ENCODE data around the gene MYO5C. TPM values are rescaled to one million over a fixed set of nuclear protein-coding genes. Genes with fewer than 3 reads are reported as not detected.

Gene MYO5C
- total RNA-seq, 1 experiment from 2014 or later: 0.43 TPM

GRCh38 chr15:52331490-52332240 lies 36.1 kb upstream of the MYO5C start:
- TF ChIP-seq CTCF (conservative IDR thresholded peaks at IDR 0.05; ENCODE audit: low read depth, low read length): peak; percentile 58
- no peak for TF ChIP-seq EZH2 (IDR thresholded peaks at IDR 0.05; ENCODE audit: borderline replicate concordance, low read depth, low read length, poor library complexity, severe bottlenecking)
- no peaks in the 10 kb centered on the region for H3K27me3 ChIP-seq (replicated peaks; ENCODE audit: insufficient read depth, low read depth, low read length, poor library complexity)
- H3K4me3 ChIP-seq (ENCODE audit: low read depth, low read length, poor library complexity, severe bottlenecking): no peak overlapping the region
- POLR2A ChIA-PET (ENCODE audit: low non-redundant PET): no interaction called here
- no peaks in the 10 kb centered on the region for H3K9me3 ChIP-seq (ENCODE audit: low read depth, low read length, poor library complexity, severe bottlenecking)
- no TSS peak for BruUV-seq (replicated peaks)
- no peaks in the 10 kb centered on the region for H3K36me3 ChIP-seq (ENCODE audit: insufficient read depth, low read length, poor library complexity, severe bottlenecking)
- CTCF ChIA-PET: interaction anchor here (0.5 to 1.5 kb wide), 3 partner anchors 75 to 423 kb away, joined by 3 to 7 read pairs (median 3); no protein-coding TSS in a partner anchor
- no peak overlapping the region for H3K27ac ChIP-seq (ENCODE audit: low read depth, low read length, poor library complexity, severe bottlenecking)
- no peaks in the 10 kb centered on the region for H3K4me1 ChIP-seq (ENCODE audit: insufficient read depth, low read length, poor library complexity, severe bottlenecking)
- DNase-seq (ENCODE audit: low spot score): peak; percentile 52
- intact Hi-C loops (cut with micrococcal nuclease; ENCODE audit: unreplicated experiment): loop anchor here (1.0 to 5.0 kb wide), 2 partner anchors 196 to 404 kb away; partner anchors contain the start of gene MYO5A

GRCh38 chr15:52329987-52330386 lies 34.4 kb upstream of the MYO5C start:
- no peak for DNase-seq (ENCODE audit: low spot score)
- no peaks in the 10 kb centered on the region for H3K4me1 ChIP-seq (ENCODE audit: insufficient read depth, low read length, poor library complexity, severe bottlenecking)
- H3K9me3 ChIP-seq (ENCODE audit: low read depth, low read length, poor library complexity, severe bottlenecking): no peaks in the 10 kb centered on the region
- ChIA-PET POLR2A (ENCODE audit: low non-redundant PET) (no interaction called here), CTCF (no interaction called here)
- no peak for TF ChIP-seq CTCF (conservative IDR thresholded peaks at IDR 0.05; ENCODE audit: low read depth, low read length)
- TF ChIP-seq EZH2 (IDR thresholded peaks at IDR 0.05; ENCODE audit: borderline replicate concordance, low read depth, low read length, poor library complexity, severe bottlenecking): no peak
- no TSS peak for BruUV-seq (replicated peaks)
- H3K4me3 ChIP-seq (ENCODE audit: low read depth, low read length, poor library complexity, severe bottlenecking): no peak overlapping the region
- intact Hi-C loops (cut with micrococcal nuclease; ENCODE audit: unreplicated experiment): loop anchor here (5.0 kb wide), 1 partner anchor 197 kb away; the partner anchor contains the start of gene MYO5A
- no peaks in the 10 kb centered on the region for H3K27me3 ChIP-seq (replicated peaks; ENCODE audit: insufficient read depth, low read depth, low read length, poor library complexity)
- H3K27ac ChIP-seq (ENCODE audit: low read depth, low read length, poor library complexity, severe bottlenecking): no peak overlapping the region
- no peaks in the 10 kb centered on the region for H3K36me3 ChIP-seq (ENCODE audit: insufficient read depth, low read length, poor library complexity, severe bottlenecking)

- Histone ChIP-seq H3K27me3 (replicated peaks; ENCODE audit: insufficient read depth, low read depth, low read length, poor library complexity) (no peaks in the 10 kb centered on the region), H3K4me1 (ENCODE audit: insufficient read depth, low read length, poor library complexity, severe bottlenecking) (no peaks in the 10 kb centered on the region), H3K4me3 (ENCODE audit: low read depth, low read length, poor library complexity, severe bottlenecking) (no peak overlapping the region), H3K36me3 (ENCODE audit: insufficient read depth, low read length, poor library complexity, severe bottlenecking) (no peaks in the 10 kb centered on the region), H3K9me3 (ENCODE audit: low read depth, low read length, poor library complexity, severe bottlenecking) (no peaks in the 10 kb centered on the region), H3K27ac (ENCODE audit: low read depth, low read length, poor library complexity, severe bottlenecking) (no peak overlapping the region)
- intact Hi-C loops (cut with micrococcal nuclease; ENCODE audit: unreplicated experiment): no loop called here
- no TSS peak for BruUV-seq (replicated peaks)
- TF ChIP-seq CTCF (conservative IDR thresholded peaks at IDR 0.05; ENCODE audit: low read depth, low read length) (no peak), EZH2 (IDR thresholded peaks at IDR 0.05; ENCODE audit: borderline replicate concordance, low read depth, low read length, poor library complexity, severe bottlenecking) (no peak)
- ChIA-PET CTCF (no interaction called here), POLR2A (ENCODE audit: low non-redundant PET) (no interaction called here)
- DNase-seq (ENCODE audit: low spot score): no peak
Observed at GRCh38 chr15:52329150-52329549, 33.5 kb upstream of the MYO5C start.

Data from A673 (cell line).